GM12875 (cell line): ENCODE data around the gene PDE9A.

ENCODE experiments used
- H3K4me3 ChIP-seq: one replicate; pipeline ENCODE4 v1.5.1; 2011; ENCODE audit warnings: low read depth, low read length, control low read depth
- CTCF ChIP-seq: IDR thresholded peaks from 2 replicates; pipeline ENCODE4 v1.5.1; 2011; ENCODE audit warnings: low read depth, mild to moderate bottlenecking, control low read depth, inconsistent platforms, low read length, moderate library complexity, borderline replicate concordance; ENCODE audit not compliant: insufficient read depth

The PDE9A gene

GRCh38 chr21:42757826-42758655, 104.6 kb downstream of the PDE9A start:
- no peak for TF ChIP-seq CTCF
- H3K4me3 ChIP-seq = no peak overlapping the region

- TF ChIP-seq CTCF = no peak
- no peak overlapping the region for H3K4me3 ChIP-seq
Measured at GRCh38 chr21:42758721-42759593, 105.5 kb downstream of the PDE9A start.

- H3K4me3 ChIP-seq = no peak overlapping the region
- no peak for TF ChIP-seq CTCF
Measured at GRCh38 chr21:42759594-42759927, 106.1 kb downstream of the PDE9A start.

- no peak for TF ChIP-seq CTCF
- H3K4me3 ChIP-seq = no peak overlapping the region
Measured at GRCh38 chr21:42760361-42760950, 107.0 kb downstream of the PDE9A start.

GRCh38 chr21:42760951-42761751, 107.7 kb downstream of the PDE9A start:
- no peak overlapping the region for H3K4me3 ChIP-seq
- TF ChIP-seq CTCF = no peak

GRCh38 chr21:42761776-42762335, 108.4 kb downstream of the PDE9A start:
- TF ChIP-seq CTCF = no peak
- no peak overlapping the region for H3K4me3 ChIP-seq
